Activated T-cell treated with anti-CD3 and anti-CD28 coated beads, Interleukin-2, amount 50 U/mL, for 24 hours (primary cell): ENCODE data around the gene KCNQ2.

Experiments
- DNase-seq: peaks from one replicate; pipeline ENCODE4 v3.0.0-alpha.2; 2020
- H3K27ac Mint-ChIP-seq: 2 replicates; pipeline ENCODE4 v1.8.0; 2020; ENCODE audit warnings: mild to moderate bottlenecking, mixed read lengths
- H3K27me3 Mint-ChIP-seq: 2 replicates; pipeline ENCODE4 v1.8.0; 2020; ENCODE audit warnings: mixed read lengths
- H3K36me3 Mint-ChIP-seq: 2 replicates; pipeline ENCODE4 v1.8.0; 2020; ENCODE audit warnings: low read depth, mixed read lengths
- H3K4me1 Mint-ChIP-seq: 2 replicates; pipeline ENCODE4 v1.8.0; 2020; ENCODE audit warnings: low read depth, mixed read lengths
- H3K4me3 Mint-ChIP-seq: 2 replicates; pipeline ENCODE4 v1.8.0; 2020; ENCODE audit warnings: mild to moderate bottlenecking, moderate library complexity, mixed read lengths
- H3K9me3 Mint-ChIP-seq: 2 replicates; pipeline ENCODE4 v1.8.0; 2020; ENCODE audit warnings: mixed read lengths

The KCNQ2 gene

DNA sequence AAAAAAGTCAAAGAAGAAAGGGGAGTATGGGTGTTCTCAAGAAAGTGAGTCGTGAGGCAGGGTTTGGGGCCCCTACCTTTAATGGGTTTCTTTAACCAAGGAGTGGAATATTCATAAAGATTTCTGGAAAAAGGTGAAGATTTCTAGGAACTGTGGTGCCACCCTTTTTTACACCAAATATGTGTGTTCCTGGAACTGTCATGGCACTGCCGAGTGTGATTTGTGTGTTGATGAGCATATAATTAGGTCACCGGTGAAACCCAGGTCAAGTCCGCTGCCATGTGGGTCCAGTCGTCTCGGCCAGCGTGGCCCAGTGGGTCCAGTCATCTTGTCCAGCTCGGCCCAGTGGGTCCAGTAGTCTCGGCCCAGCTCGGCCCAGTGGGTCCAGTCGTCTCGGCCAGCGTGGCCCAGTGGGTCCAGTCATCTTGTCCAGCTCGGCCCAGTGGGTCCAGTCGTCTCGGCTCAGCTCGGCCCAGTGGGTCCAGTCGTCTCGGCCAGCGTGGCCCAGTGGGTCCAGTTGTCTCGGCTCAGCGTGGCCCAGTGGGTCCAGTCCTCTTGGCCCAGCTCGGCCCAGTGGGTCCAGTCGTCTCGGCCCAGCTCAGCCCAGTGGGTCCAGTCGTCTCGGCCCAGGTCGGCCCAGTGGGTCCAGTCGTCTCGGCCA, 34.8 kb upstream of the KCNQ2 start:
- H3K4me1 Mint-ChIP-seq, result peaks cover 5% of the 10 kb centered on the region
- H3K9me3 Mint-ChIP-seq, result peaks cover 4% of the 10 kb centered on the region
- H3K4me3 Mint-ChIP-seq, result no peak overlapping the region
- no peak for DNase-seq
- H3K27me3 Mint-ChIP-seq, result peaks cover 53% of the 10 kb centered on the region
- H3K36me3 Mint-ChIP-seq, result no peaks in the 10 kb centered on the region
- H3K27ac Mint-ChIP-seq, result no peak overlapping the region

DNA sequence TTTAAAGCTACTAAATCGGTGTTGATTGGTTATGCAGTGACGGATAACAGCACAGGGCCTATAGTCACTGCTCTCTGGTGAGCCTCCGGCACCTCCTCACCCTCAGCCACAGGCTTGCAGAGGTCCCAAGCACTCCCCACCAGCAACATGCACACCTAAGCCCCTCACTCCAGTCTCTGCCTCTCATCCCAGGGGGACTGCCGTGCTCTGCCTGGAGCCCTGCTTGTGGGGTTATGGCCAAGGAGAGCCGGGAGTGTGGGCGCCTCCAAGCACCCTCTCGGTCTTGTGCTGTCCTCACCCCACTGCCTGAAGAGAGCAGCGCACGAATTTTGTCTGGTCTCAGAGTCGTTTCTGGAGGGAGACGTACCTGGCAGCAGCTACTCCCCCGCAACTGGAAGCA, 33.3 kb upstream of the KCNQ2 start:
- Mint-ChIP-seq H3K27me3 (peaks cover 49% of the 10 kb centered on the region), H3K9me3 (peaks cover 4% of the 10 kb centered on the region), H3K27ac (no peak overlapping the region), H3K4me1 (peaks cover 5% of the 10 kb centered on the region), H3K36me3 (no peaks in the 10 kb centered on the region), H3K4me3 (no peak overlapping the region)
- no peak for DNase-seq

DNA sequence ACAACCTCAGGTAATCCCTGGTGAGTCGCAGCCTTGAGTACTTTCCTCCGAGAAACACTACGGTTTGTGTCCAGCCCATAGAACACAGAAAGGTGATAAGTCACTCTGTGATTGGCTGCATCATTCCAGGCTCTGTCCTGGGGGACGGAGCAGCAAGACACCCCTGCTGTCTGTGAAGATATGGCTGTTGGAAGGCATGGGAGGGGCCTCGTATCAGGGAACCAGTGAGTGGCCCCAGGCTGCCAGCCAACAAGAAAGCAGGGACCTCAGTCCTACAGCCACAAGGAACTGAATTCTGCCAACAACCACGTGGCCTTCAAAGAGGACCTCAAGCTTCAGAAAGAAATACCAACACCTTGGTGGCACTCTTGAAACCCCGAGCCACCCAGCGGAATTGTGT, 32.8 kb upstream of the KCNQ2 start:
- Mint-ChIP-seq H3K4me3 (no peak overlapping the region), H3K4me1 (peaks cover 5% of the 10 kb centered on the region), H3K36me3 (no peaks in the 10 kb centered on the region), H3K27me3 (peaks cover 47% of the 10 kb centered on the region), H3K9me3 (peaks cover 4% of the 10 kb centered on the region), H3K27ac (no peak overlapping the region)
- DNase-seq, result no peak

DNA sequence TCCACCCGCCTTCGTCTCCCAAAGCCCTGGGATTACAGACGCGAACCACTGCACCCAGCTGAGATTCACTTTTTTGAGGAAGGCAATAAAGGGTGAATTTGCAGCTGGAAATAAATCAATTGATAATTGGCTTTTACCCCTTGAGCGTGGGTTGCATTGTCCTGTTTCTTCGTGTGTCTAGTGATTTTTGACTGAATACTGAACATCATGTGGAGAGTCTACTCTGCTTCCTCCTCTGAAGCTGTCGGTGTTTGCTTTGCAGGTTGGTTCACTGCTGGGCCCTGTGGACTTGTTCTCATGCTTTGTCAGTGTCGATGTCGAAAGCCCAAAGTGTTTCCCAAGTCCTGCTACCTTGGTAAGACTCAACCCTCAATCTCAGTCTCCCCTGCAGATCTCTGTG, 32.2 kb upstream of the KCNQ2 start:
- peaks cover 5% of the 10 kb centered on the region for H3K4me1 Mint-ChIP-seq
- peaks cover 42% of the 10 kb centered on the region for H3K27me3 Mint-ChIP-seq
- peaks cover 4% of the 10 kb centered on the region for H3K9me3 Mint-ChIP-seq
- no peaks in the 10 kb centered on the region for H3K36me3 Mint-ChIP-seq
- no peak overlapping the region for H3K27ac Mint-ChIP-seq
- no peak for DNase-seq
- no peak overlapping the region for H3K4me3 Mint-ChIP-seq

DNA sequence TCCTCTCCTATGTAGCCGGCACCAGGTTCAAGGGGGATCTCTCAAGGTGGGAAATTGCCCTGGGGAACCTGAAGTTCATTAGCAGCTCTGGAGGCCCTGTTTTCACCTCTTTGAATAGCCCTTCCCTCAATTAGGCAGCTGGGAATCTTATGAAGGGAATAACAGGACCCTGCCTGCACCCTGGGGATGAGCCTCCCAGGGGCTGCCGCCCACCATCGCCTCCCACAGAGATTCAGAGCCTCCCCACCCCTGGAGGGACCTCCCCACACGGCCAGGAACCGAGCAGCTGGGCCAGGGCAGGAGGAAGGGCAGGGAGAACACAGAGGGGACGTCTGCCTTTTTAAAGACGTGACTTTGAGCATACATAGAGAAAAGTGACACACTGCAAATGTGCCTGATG, 31.1 kb upstream of the KCNQ2 start:
- Mint-ChIP-seq H3K9me3 (peaks cover 4% of the 10 kb centered on the region), H3K27ac (no peak overlapping the region), H3K27me3 (peaks cover 34% of the 10 kb centered on the region), H3K4me3 (no peak overlapping the region), H3K4me1 (peaks cover 5% of the 10 kb centered on the region), H3K36me3 (no peaks in the 10 kb centered on the region)
- no peak for DNase-seq

DNA sequence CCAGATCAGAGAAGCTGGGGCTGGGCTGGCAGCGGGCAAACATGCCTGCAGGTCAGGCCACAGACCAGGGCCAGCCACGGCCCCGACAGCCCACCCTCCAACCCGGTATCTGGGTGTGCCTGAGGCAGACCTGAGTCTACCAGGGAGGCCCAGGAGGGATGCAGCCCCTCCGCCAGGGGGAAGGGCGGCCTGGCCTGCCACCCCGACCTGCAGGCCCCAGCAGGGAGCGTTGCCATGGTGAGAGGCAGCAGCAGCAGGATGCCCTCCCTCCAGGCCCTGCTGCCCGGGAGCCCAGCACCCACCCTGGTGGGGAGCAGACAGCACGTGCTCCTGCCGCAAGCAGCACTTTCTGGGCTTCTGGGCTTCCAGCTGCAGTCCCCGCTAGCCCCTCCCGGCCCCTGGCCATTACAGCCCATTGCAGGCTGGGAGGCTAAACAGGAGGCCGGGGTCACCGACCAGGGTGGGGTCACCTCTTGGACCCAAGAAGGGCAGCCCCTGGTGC, 30.3 kb upstream of the KCNQ2 start:
- Mint-ChIP-seq H3K27ac (no peak overlapping the region), H3K4me3 (no peak overlapping the region), H3K4me1 (peaks cover 3% of the 10 kb centered on the region)

DNA sequence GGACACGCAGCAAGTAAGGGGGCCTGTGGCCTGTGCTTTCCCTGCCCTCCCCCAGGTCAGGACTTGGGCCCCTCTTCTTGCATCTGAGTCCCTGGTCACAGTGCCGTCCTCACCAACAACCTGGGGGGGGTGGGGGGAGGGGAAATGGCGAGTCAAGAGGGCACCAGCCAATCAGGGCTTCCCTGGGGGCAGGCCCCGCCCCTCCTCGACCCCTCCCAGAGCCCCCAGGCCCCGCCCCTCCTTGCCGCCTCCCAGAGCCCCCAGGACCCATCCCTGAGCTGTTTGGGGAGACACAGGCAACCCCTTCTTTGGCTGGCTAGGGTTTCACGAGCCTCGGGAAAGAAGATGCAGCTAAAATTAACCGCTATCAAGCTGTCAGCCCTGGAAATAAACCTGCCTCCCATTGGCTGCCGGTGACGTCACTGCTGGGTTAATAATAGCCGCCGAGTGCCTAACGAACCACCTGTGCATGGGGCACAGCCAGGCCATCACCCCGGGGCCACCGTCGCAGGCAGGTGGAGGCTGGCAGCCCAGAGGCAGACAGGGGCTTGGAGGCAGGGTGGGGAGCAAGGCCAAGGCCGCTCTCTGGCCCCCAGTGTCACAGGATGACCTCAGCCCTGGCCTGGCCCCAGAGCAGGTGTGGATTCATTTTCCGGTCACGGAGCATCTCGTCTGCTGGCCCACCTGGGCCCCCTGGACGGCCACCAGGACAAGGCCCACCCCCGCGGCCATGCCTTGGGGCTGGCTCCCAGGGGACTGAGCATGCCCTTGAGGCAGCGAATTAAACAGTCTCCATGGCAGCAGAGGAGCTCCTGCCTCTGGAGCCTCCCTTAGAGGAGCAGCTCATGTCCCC, 29.6 kb upstream of the KCNQ2 start:
- Mint-ChIP-seq H3K27me3 (peaks cover 36% of the 10 kb centered on the region), H3K27ac (no peak overlapping the region), H3K4me1 (peaks cover 4% of the 10 kb centered on the region), H3K4me3 (no peak overlapping the region), H3K36me3 (no peaks in the 10 kb centered on the region), H3K9me3 (peaks cover 4% of the 10 kb centered on the region)
- no peak for DNase-seq

More for the DNA sequence above, 30.3 kb upstream of the KCNQ2 start:
- no peak for DNase-seq
- Mint-ChIP-seq H3K27me3 (peaks cover 32% of the 10 kb centered on the region), H3K36me3 (no peaks in the 10 kb centered on the region), H3K9me3 (peaks cover 4% of the 10 kb centered on the region)

DNA sequence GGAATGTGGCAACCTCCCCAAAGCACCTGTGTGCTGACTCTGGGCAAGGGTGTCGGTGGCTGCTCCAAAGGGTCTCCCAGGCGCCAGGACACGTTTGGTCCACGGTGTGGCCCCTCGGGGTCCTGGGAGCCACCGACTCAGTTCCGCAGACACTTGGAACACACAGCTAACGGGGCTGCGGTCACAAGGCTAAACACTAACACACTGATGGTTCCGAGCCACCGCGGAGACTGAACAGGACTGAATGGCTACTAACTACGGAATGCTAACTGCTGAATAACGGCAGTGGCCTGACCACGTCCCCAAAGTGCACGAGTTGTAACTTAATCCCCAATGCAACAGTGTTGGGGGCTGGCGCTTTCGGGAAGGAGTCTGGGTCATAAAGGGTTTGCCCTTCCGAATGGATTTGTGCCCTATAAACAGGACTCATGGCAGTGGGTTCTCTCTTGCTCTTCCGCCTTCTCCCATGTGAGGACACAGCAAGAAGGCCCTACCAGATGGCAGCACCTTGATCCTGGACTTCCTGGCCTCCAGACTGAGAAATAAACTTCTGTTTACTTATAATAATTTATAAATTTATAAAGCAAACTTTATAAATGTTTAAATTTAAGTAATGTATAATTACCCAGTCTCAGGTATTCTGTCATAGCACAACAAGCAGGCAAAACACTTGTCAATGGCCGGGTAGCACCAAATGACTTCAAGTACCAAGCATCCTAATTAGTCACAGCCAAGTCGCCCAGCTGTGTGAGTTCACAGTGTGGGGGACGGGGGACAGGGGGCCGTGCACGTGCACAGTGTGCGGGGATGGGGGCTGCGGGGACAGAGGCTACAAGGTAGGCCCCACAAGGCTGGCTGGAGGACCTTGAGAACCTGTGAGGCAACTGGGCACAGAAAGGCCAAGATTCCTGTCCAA, 28.7 kb upstream of the KCNQ2 start:
- Mint-ChIP-seq H3K27ac (no peak overlapping the region), H3K9me3 (peaks cover 4% of the 10 kb centered on the region), H3K4me3 (no peak overlapping the region), H3K36me3 (no peaks in the 10 kb centered on the region), H3K27me3 (peaks cover 41% of the 10 kb centered on the region), H3K4me1 (peaks cover 5% of the 10 kb centered on the region)
- no peak for DNase-seq

DNA sequence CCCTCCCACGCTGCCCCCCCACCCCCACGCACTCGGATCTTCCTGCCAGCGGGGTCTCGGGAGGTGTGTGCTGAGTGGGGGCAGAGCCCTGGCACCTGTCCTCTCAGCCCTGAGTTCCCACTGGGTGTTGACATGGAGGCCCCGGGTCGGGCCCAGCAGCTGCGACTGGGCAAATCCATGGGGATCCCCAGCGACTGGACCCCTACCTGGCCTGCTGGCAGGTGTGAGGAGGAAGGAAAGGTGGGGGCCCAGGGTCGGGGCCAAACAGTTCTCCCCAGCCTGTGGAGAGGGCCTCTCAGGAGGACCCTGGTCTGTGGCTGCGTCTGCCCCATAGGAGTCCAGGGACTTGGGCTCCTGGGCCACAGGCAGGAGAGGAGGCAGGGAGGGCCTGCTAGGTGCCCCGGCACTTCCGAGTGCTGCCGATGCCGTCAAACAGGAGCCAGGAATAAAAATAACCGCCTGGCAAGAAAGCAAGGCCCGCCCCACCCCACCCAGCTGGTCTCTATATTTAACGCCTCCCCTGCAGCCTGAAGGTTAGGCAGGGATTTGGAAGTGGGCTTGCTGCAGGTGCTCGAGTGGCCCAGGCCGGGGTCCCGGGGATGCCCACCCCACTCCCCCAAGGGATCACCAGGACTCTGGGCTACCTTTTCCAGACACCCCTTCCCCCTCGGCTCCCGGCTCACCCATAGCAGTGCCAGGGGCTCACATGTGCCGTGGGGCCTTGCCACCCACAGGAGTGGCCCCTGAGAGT, 27.9 kb upstream of the KCNQ2 start:
- peaks cover 4% of the 10 kb centered on the region for H3K9me3 Mint-ChIP-seq
- peaks cover 5% of the 10 kb centered on the region for H3K4me1 Mint-ChIP-seq
- H3K36me3 Mint-ChIP-seq, result no peaks in the 10 kb centered on the region
- H3K27ac Mint-ChIP-seq, result no peak overlapping the region
- H3K4me3 Mint-ChIP-seq, result no peak overlapping the region
- no peak for DNase-seq
- peaks cover 41% of the 10 kb centered on the region for H3K27me3 Mint-ChIP-seq

DNA sequence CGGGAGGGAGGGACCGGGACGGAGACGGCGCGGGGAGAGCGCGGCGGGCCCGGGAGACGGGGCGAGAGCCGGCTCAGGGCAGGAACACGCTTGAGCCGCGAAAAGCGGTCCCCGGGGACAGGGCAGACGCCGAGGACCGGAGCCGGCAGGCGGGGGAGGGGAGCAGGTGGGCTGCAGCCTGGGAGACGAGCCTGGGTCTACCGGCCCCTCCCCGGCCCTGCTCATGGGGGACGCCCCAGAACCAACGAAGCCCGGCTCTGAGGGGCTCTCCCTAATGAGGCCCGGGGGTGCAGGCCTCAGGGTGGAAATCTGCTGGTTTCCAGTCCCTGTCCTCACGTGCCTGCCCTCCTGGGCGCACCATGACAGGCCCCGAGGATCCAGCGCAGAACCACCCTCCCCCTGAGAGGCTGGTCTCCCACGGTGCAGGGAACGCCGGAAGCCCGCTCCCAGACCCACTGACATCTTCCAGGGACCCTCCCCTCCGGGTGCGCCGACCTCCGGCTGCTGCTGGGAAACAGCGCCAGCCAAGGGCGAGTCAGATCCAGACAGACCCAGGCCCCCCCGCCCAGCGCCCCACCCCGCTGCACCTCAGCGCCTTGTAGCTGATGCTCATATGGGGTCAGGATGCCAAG, 27.0 kb upstream of the KCNQ2 start:
- H3K4me1 Mint-ChIP-seq, result peaks cover 5% of the 10 kb centered on the region
- no peak for DNase-seq
- no peaks in the 10 kb centered on the region for H3K9me3 Mint-ChIP-seq
- H3K36me3 Mint-ChIP-seq, result no peaks in the 10 kb centered on the region
- no peak overlapping the region for H3K27ac Mint-ChIP-seq
- peaks cover 33% of the 10 kb centered on the region for H3K27me3 Mint-ChIP-seq
- H3K4me3 Mint-ChIP-seq, result no peak overlapping the region

DNA sequence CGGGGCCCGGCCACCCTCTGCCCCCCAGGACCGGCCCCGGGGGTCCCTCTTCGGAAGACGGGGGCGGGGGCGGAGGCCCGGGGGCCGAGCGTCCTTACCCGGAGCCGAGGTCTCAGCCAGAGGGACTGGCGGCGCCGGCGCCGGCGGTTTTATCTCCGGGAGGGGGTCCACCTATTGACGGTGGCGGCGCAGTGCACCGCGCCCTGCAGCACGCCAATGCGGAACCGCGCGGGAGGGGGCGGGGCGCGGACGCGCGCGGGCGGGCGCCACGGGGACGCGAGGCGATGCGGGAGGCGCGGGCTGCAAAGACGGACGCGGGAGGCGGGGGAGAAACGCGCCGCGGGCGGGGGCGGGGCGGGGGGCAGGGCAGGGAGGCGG, 26.5 kb upstream of the KCNQ2 start, which contains the start of gene EEF1A2:
EEF1A2 (minus strand) TSS at position 124 of the 378 bp plus-strand sequence. CDS start 1,320 bp downstream, outside the sequence.
- peaks cover 30% of the 10 kb centered on the region for H3K27me3 Mint-ChIP-seq

DNA sequence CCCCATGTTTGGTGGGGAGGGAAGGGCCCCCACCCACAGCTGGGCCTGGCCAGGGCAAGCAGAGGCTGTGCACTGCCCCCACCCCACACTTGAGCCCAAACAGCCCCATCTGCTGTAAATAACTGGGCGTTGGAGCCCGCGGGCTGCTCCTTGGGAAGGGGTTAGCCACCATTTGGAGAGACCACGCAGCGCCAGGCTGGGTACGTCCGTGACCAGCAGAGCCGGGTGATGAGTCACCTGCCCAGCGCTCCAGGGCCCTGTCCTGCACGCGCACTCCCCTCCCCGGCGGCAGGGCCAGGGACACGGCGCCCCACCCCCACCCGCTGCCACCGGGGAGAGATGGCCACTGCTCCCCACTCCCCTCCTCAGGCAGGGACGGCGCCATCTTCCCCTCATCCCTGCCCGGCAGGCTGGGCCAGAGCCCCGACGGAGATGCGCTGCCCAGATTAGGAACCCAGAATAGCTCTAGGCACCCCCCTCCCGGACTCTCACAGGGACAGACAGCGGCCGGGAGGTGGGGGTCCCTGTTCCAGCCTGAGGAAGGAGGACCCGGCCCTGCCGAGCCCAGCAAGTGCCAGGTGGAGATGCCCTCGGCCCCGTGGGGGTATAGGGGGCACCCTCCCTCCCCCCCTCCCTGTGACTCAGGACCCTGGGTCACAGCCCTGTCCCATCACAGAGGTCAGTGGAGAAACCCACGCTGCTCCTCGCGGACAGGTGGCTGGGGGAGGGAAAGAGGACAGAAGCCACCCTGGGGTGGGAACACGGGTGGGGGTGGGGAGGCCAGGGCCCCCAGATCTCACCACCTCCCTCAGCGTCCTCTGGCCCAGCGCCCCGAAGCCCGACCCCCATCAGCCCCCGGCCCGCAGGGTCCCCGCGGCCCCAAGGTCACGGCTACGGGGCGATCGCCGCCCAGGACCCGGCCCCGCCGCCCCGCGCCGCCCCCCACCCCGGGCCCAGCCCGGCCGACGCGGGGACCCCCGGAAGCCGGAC, 25.8 kb upstream of the KCNQ2 start:
- Mint-ChIP-seq H3K36me3 (no peaks in the 10 kb centered on the region), H3K4me3 (no peak overlapping the region), H3K27me3 (peaks cover 27% of the 10 kb centered on the region), H3K9me3 (no peaks in the 10 kb centered on the region), H3K4me1 (peaks cover 5% of the 10 kb centered on the region), H3K27ac (no peak overlapping the region)
- DNase-seq, result no peak

More for the DNA sequence above, 26.5 kb upstream of the KCNQ2 start, which contains the start of gene EEF1A2:
- H3K36me3 Mint-ChIP-seq, result no peaks in the 10 kb centered on the region
- no peak within 1 kb of the TSS for H3K4me3 Mint-ChIP-seq
- peaks cover 5% of the 10 kb centered on the region for H3K4me1 Mint-ChIP-seq
- DNase-seq, result peak; percentile 58
- no peak within 1 kb of the TSS for H3K27ac Mint-ChIP-seq
- no peaks in the 10 kb centered on the region for H3K9me3 Mint-ChIP-seq
